Endometrium (tissue), 2 donors: Measurements from ENCODE around the gene THADA.
"Not testable (repeated sequence)": the region's sequence is repeated elsewhere in the genome, so short reads cannot be mapped to it uniquely, and the experiment has no call there.

ENCODE experiments used
- FAIRE-seq: peaks from 2 replicates; lab custom pipeline; 2012; peaks lifted over from hg19 to GRCh38; lab: Jason Lieb, UNC
- donor health status: control.
- donor health status: control.

Gene THADA

GRCh38 chr2:43605079-43605655, 9.3 kb upstream of the THADA start:
- peak; percentile 82 for FAIRE-seq

- FAIRE-seq, result no peak
Measured at GRCh38 chr2:43604674-43605073, 8.8 kb upstream of the THADA start.

- not testable (repeated sequence) for FAIRE-seq
Measured at GRCh38 chr2:43600596-43600995, 4.8 kb upstream of the THADA start.

- no peak for FAIRE-seq
Measured at GRCh38 chr2:43594875-43595274, 963 bp downstream of the THADA start.

- FAIRE-seq, result no peak
Measured at GRCh38 chr2:43593254-43593653, 2.6 kb downstream of the THADA start.

- FAIRE-seq, result no peak
Measured at GRCh38 chr2:43592443-43592842, 3.4 kb downstream of the THADA start.

GRCh38 chr2:43585708-43586107, 10.1 kb downstream of the THADA start:
- FAIRE-seq, result peak; percentile 39

- no peak for FAIRE-seq
Measured at GRCh38 chr2:43579275-43579981, 16.4 kb downstream of the THADA start.

GRCh38 chr2:43576981-43577892, 18.6 kb downstream of the THADA start:
- peak; percentile 94 for FAIRE-seq

- no peak for FAIRE-seq
Measured at GRCh38 chr2:43572244-43572643, 23.6 kb downstream of the THADA start.

- FAIRE-seq, result no peak
Measured at GRCh38 chr2:43569921-43570320, 25.9 kb downstream of the THADA start.

- FAIRE-seq, result no peak
Measured at GRCh38 chr2:43568228-43568627, 27.6 kb downstream of the THADA start.

GRCh38 chr2:43566461-43566729, 29.4 kb downstream of the THADA start:
- FAIRE-seq, result no peak

GRCh38 chr2:43563679-43564078, 32.2 kb downstream of the THADA start:
- FAIRE-seq, result no peak

- FAIRE-seq, result no peak
Measured at GRCh38 chr2:43560231-43560547, 35.6 kb downstream of the THADA start.

- FAIRE-seq, result no peak
Measured at GRCh38 chr2:43559391-43560230, 36.2 kb downstream of the THADA start.

GRCh38 chr2:43557196-43557595, 38.6 kb downstream of the THADA start:
- no peak for FAIRE-seq

GRCh38 chr2:43556256-43556655, 39.6 kb downstream of the THADA start:
- FAIRE-seq, result no peak

- FAIRE-seq, result no peak
Measured at GRCh38 chr2:43553341-43553855, 42.4 kb downstream of the THADA start.

- FAIRE-seq, result no peak
Measured at GRCh38 chr2:43551990-43552389, 43.8 kb downstream of the THADA start.

- FAIRE-seq, result not testable (repeated sequence)
Measured at GRCh38 chr2:43548381-43548780, 47.5 kb downstream of the THADA start.

- peak; percentile 94 for FAIRE-seq
Measured at GRCh38 chr2:43542285-43542933, 53.4 kb downstream of the THADA start.
